Left ventricle myocardium inferior (tissue), 1 donor: Measurements from ENCODE around the gene MAML2. TPM values are rescaled to one million over a fixed set of nuclear protein-coding genes. Genes with fewer than 3 reads are reported as not detected.

Experiments used
- DNase-seq: peaks from one replicate; pipeline ENCODE4 v3.0.0-alpha.2; 2020
- H3K27ac ChIP-seq: fragments of 200-600 bp; replicated peaks from 2 replicates; pipeline ENCODE4 v1.8.0; 2021
- H3K27me3 ChIP-seq: fragments of 200-600 bp; 2 replicates; pipeline ENCODE4 v1.8.0; 2021; ENCODE audit warnings: low read depth
- H3K36me3 ChIP-seq: fragments of 200-600 bp; 2 replicates; pipeline ENCODE4 v1.8.0; 2021
- H3K4me1 ChIP-seq: fragments of 200-600 bp; 2 replicates; pipeline ENCODE4 v1.8.0; 2021
- H3K4me3 ChIP-seq: fragments of 200-600 bp; 2 replicates; pipeline ENCODE4 v1.8.0; 2021; ENCODE audit warnings: mild to moderate bottlenecking, moderate library complexity
- H3K9me3 ChIP-seq: fragments of 200-600 bp; replicated peaks from 2 replicates; pipeline ENCODE4 v1.8.0; 2021
- intact Hi-C: fragments of 100-400 bp; cut with micrococcal nuclease; formaldehyde crosslinking; loops from one replicate; pipeline ENCODE4 v1.11.0; 2022
- total RNA-seq: library from RNA; stranded (reverse); fragmentation: NEBNext Ultra II Directional; extraction: Animal tissue kit (Norgen Biotek cat#: 25700); gene quantifications from one replicate; pipeline ENCODE4 v1.2.1, GENCODE V29; 2021
- TF ChIP-seq, protein P1 (sequence below): fragments of 200-600 bp; IDR thresholded peaks from 2 replicates; pipeline ENCODE4 v1.8.0; 2021; ENCODE audit warnings: antibody characterized with exemption, mild to moderate bottlenecking, borderline replicate concordance
- donor health status: DM: no; HTN: yes; CAD: no; lungs with severe emphysema.

Gene MAML2
- total RNA-seq, 1 donor from 2014 or later = 4.5 TPM

DNA sequence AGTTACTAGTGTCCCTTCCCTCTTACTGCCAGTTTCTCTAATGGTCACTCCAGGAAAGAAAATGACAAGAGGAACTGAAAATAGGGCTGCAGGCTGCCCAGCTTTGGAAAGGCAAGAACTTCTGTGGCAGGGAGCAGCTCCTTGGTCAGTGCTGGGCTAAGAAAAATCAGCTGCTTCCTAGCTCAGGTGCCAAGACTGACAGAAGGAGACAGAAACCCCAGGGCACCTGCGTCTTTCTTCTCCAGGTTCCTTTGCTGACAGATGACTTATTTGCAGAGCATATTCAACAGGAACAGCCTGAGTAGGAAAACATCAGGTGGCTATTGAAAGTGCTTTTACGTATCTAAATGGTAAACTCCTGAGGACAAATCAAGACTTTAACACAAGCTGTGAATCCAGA lies 25.4 kb downstream of the MAML2 start:
- Histone ChIP-seq H3K4me3 (no peak overlapping the region), H3K27me3 (no peaks in the 10 kb centered on the region), H3K4me1 (peaks cover 77% of the 10 kb centered on the region), H3K36me3 (no peaks in the 10 kb centered on the region), H3K9me3 (no peaks in the 10 kb centered on the region), H3K27ac (peak overlapping the region; percentile 14)
- no peak for DNase-seq
- intact Hi-C loops = no loop called here
- TF ChIP-seq, protein P1, sequence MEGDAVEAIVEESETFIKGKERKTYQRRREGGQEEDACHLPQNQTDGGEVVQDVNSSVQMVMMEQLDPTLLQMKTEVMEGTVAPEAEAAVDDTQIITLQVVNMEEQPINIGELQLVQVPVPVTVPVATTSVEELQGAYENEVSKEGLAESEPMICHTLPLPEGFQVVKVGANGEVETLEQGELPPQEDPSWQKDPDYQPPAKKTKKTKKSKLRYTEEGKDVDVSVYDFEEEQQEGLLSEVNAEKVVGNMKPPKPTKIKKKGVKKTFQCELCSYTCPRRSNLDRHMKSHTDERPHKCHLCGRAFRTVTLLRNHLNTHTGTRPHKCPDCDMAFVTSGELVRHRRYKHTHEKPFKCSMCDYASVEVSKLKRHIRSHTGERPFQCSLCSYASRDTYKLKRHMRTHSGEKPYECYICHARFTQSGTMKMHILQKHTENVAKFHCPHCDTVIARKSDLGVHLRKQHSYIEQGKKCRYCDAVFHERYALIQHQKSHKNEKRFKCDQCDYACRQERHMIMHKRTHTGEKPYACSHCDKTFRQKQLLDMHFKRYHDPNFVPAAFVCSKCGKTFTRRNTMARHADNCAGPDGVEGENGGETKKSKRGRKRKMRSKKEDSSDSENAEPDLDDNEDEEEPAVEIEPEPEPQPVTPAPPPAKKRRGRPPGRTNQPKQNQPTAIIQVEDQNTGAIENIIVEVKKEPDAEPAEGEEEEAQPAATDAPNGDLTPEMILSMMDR = no peak

DNA sequence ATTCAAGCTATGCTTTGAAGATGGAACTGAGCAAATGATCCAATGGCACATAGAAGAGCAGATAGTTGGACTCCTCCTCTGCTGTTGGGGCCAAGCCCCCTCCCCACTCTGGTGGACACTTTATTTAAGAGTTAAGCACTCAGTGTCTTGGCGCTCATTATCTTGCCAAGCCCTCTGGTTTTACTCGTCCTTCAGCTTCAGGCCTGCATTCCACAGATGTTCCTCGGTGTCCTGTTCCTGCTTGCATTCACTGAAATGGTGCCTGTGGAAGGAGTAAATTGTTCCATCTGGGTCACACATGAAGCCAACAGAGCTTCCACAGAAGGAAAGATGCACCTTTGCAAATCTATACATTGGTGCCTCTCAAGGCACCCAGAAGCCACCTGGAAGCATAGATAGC lies 26.1 kb downstream of the MAML2 start:
- Histone ChIP-seq H3K27ac (no peak overlapping the region), H3K36me3 (no peaks in the 10 kb centered on the region), H3K4me1 (peaks cover 74% of the 10 kb centered on the region), H3K27me3 (no peaks in the 10 kb centered on the region), H3K4me3 (no peak overlapping the region), H3K9me3 (no peaks in the 10 kb centered on the region)
- intact Hi-C loops = no loop called here
- TF ChIP-seq, protein P1 = no peak
- no peak for DNase-seq

DNA sequence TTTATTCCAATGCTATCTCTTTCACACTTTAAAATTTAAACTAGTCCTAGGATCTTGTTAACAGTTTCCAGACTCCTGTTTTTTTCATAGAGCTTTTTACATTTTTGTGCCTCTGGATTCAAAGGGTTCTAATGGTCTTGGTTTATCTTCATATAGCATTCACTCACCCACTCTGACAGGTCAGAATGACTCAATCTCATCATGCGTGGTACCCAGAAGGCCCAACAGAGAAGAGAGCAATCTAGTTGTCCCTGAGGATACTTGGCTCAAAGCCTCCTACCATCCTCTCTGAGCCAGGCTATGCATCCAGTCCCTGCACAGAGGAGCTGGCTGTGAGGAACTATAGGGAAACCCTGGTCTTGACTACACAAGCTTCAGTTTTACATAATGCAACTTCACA lies 27.5 kb downstream of the MAML2 start:
- no peak for DNase-seq
- peaks cover 77% of the 10 kb centered on the region for H3K4me1 ChIP-seq

DNA sequence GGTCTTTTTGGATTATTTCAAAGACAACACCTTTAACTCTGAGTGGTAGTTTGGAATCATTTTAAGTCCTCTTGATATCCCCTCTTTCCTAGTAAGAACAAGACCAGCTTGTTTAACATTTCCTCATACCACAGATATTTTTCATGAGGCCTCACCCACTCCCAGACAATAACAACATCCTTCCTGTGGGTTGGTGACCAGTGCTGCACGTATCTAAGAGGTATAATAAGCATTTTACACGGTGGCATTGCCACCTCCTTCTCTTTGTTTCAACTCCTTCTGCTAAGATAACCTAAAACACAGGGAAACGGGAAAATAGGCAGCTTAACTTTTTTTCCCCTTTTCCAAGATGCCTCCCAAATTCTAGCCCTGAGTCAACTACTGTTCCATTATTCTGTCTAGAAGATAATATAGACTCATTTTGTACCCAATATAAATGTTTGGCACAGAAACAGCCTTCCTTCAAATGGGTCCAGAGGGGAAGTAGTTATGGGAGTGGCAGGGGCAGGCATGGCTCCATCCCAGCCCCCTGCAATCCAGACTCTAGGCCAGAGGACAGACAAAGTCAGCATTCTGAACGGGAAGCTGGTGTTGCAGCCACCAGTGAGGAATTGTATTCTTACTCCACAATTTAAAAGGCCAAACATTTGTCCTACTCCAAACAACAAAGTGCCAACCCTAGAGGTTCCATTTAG lies 28.5 kb downstream of the MAML2 start:
- intact Hi-C loops = no loop called here
- peak; percentile 25 for DNase-seq
- peaks cover 80% of the 10 kb centered on the region for H3K4me1 ChIP-seq

More for the DNA sequence above, 27.5 kb downstream of the MAML2 start:
- intact Hi-C loops = no loop called here
- H3K27me3 ChIP-seq = no peaks in the 10 kb centered on the region
- H3K36me3 ChIP-seq = no peaks in the 10 kb centered on the region
- TF ChIP-seq, protein P1 = no peak
- peak overlapping the region; percentile 72 for H3K27ac ChIP-seq
- H3K4me3 ChIP-seq = no peak overlapping the region
- no peaks in the 10 kb centered on the region for H3K9me3 ChIP-seq

DNA sequence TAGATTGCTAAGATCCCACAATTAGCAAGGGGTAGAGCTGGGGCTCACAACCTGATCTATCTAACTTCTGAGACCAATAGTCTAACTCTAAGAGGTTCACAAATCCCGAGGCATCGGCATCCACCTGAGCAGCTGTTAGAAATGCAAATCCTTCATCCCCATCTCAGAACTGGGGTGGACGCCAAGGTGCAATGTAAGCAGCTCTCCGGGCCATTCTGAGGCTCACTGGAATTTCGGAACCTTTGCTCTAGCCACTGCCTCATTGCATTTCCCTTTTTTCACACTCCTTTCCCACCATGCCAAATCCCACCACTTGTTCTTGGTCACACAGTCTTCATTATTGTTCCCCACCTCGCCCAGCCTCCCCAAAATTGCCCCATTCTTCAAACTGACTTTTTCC lies 29.8 kb downstream of the MAML2 start:
- intact Hi-C loops = no loop called here
- H3K4me1 ChIP-seq = peaks cover 83% of the 10 kb centered on the region
- no peak for DNase-seq
- H3K4me3 ChIP-seq = no peak overlapping the region
- no peaks in the 10 kb centered on the region for H3K36me3 ChIP-seq
- TF ChIP-seq, protein P1 = no peak
- no peaks in the 10 kb centered on the region for H3K27me3 ChIP-seq
- H3K27ac ChIP-seq = peak overlapping the region; percentile 72
- no peaks in the 10 kb centered on the region for H3K9me3 ChIP-seq

More for the DNA sequence above, 28.5 kb downstream of the MAML2 start:
- TF ChIP-seq, protein P1 = no peak
- Histone ChIP-seq H3K4me3 (no peak overlapping the region), H3K27me3 (no peaks in the 10 kb centered on the region), H3K36me3 (no peaks in the 10 kb centered on the region), H3K9me3 (no peaks in the 10 kb centered on the region), H3K27ac (peak overlapping the region; percentile 72)
